PC-9 (cell line): ENCODE measurements around the gene PCNX3. TPM values are rescaled to one million over a fixed set of nuclear protein-coding genes. Genes with fewer than 3 reads are reported as not detected.

ENCODE experiments used
- BruUV-seq: library from RNA; stranded (reverse); fragments of 400-500 nt; replicated peaks from 2 replicates; lab custom pipeline; 2021; lab: Mats Ljungman, UMichigan
- CTCF ChIA-PET: fragments of 300-600 bp; sonication (Branson Sonifier 250); formaldehyde crosslinking; loops from one replicate; lab custom pipeline; 2022; ENCODE audit warnings: antibody characterized with exemption; lab: Charles Lee
- POLR2A ChIA-PET: fragments of 300-600 bp; sonication (Branson Sonifier 250); formaldehyde crosslinking; loops from one replicate; lab custom pipeline; 2022; ENCODE audit warnings: antibody characterized with exemption; ENCODE audit not compliant: unreplicated experiment; lab: Charles Lee
- DNase-seq, 2 experiments: peaks; one replicate each; pipeline versions ENCODE4 v3.0.0 to v3.0.0-alpha.2; 2015 to 2022; ENCODE audit warnings: mixed read lengths in 1 of 2
- H2AFZ ChIP-seq: fragments of 200-600 bp; sonication (generic); 2 replicates; pipeline ENCODE4 v1.8.1; 2017; ENCODE audit warnings: antibody characterized with exemption
- H3F3A ChIP-seq: fragments of 200-600 bp; sonication (generic); 2 replicates; pipeline ENCODE4 v1.8.1; 2017; ENCODE audit warnings: antibody characterized with exemption, mild to moderate bottlenecking, low read depth; ENCODE audit not compliant: insufficient read depth
- H3K27ac ChIP-seq: fragments of 200-600 bp; sonication (generic); 2 replicates; pipeline ENCODE4 v1.6.1; 2016; ENCODE audit warnings: mixed run types
- H3K27me3 ChIP-seq: fragments of 200-600 bp; sonication (generic); 2 replicates; pipeline ENCODE4 v1.6.1; 2016; ENCODE audit warnings: low read depth, mixed run types; ENCODE audit not compliant: insufficient read depth
- H3K36me3 ChIP-seq: fragments of 200-600 bp; sonication (generic); 2 replicates; pipeline ENCODE4 v1.6.1; 2016; ENCODE audit warnings: low read depth, mixed run types
- H3K4me1 ChIP-seq: fragments of 200-600 bp; sonication (generic); replicated peaks from 2 replicates; pipeline ENCODE4 v1.6.1; 2016; ENCODE audit warnings: mixed run types; ENCODE audit not compliant: insufficient read depth
- H3K4me2 ChIP-seq: fragments of 200-600 bp; sonication (generic); 2 replicates; pipeline ENCODE4 v1.6.1; 2017; ENCODE audit warnings: mixed run types
- H3K4me3 ChIP-seq: fragments of 200-600 bp; sonication (generic); 2 replicates; pipeline ENCODE4 v1.6.1; 2016; ENCODE audit warnings: mixed run types
- H3K79me2 ChIP-seq: fragments of 200-600 bp; sonication (generic); 2 replicates; pipeline ENCODE4 v1.6.1; 2017; ENCODE audit warnings: low read depth, mixed run types
- H3K9me2 ChIP-seq: fragments of 200-600 bp; sonication (generic); 2 replicates; pipeline ENCODE4 v1.8.1; 2017; ENCODE audit warnings: mild to moderate bottlenecking; ENCODE audit not compliant: insufficient read depth
- H3K9me3 ChIP-seq: fragments of 200-600 bp; sonication (generic); 2 replicates; pipeline ENCODE4 v1.8.1; 2016; ENCODE audit warnings: low read depth; ENCODE audit not compliant: insufficient read depth
- H4K20me1 ChIP-seq: fragments of 200-600 bp; sonication (generic); 2 replicates; pipeline ENCODE4 v1.8.1; 2017; ENCODE audit not compliant: insufficient read depth
- EZH2 ChIP-seq: fragments of 200-600 bp; sonication (generic); IDR thresholded peaks from 2 replicates; pipeline ENCODE4 v1.8.0; 2017; ENCODE audit warnings: antibody characterized with exemption, low read depth
- intact Hi-C: fragments of 100-400 bp; cut with micrococcal nuclease; formaldehyde crosslinking; loops from one replicate; pipeline ENCODE4 v1.10.0; 2022; ENCODE audit not compliant: unreplicated experiment
- total RNA-seq: library from RNA; stranded (reverse); gene quantifications from 2 replicates; pipeline ENCODE4 v1.2.3, GENCODE V29; 2021
- TF ChIP-seq, protein P1 (sequence below): fragments of 200-600 bp; sonication (generic); conservative IDR thresholded peaks from 2 replicates; pipeline ENCODE4 v1.6.1; 2017; ENCODE audit warnings: mixed run types, antibody characterized with exemption, mild to moderate bottlenecking, moderate library complexity

The PCNX3 gene
- total RNA-seq, 1 experiment from 2014 or later, result 76.9 TPM

DNA sequence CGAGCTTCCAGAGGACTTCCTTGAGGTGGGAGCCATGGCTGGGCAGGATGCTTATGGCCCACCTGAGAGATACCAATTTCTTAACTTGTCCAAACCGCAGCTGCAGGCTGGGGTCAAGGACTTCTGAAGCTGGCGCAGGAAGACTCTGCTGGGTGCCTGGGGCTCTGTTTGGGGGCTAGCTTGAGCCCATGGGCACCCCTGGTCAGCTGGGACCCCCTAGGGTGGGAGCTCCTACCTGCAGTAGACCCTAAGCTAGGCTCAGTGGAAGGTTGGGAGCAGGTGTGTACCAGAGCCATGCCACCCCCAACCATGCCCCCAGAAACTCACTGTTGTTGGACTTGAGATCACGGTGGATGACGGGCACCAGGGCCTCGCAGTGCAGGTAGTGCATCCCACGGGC lies 2.9 kb upstream of the PCNX3 start:
- Histone ChIP-seq H3K27ac (no peak overlapping the region), H3K4me3 (peak overlapping the region; percentile 76; the same call in 1 of the 2 replicates), H2AFZ (no peak overlapping the region), H3K4me2 (peak overlapping the region; percentile 80), H4K20me1 (peaks cover 22% of the 10 kb centered on the region), H3K9me2 (no peaks in the 10 kb centered on the region), H3K79me2 (peaks cover 61% of the 10 kb centered on the region), H3F3A (peaks cover 21% of the 10 kb centered on the region), H3K9me3 (no peaks in the 10 kb centered on the region), H3K36me3 (peaks cover 1% of the 10 kb centered on the region), H3K27me3 (no peaks in the 10 kb centered on the region), H3K4me1 (peaks cover 27% of the 10 kb centered on the region; the same call in 1 of the 2 replicates)
- intact Hi-C loops, result no loop called here
- TF ChIP-seq, protein P1, sequence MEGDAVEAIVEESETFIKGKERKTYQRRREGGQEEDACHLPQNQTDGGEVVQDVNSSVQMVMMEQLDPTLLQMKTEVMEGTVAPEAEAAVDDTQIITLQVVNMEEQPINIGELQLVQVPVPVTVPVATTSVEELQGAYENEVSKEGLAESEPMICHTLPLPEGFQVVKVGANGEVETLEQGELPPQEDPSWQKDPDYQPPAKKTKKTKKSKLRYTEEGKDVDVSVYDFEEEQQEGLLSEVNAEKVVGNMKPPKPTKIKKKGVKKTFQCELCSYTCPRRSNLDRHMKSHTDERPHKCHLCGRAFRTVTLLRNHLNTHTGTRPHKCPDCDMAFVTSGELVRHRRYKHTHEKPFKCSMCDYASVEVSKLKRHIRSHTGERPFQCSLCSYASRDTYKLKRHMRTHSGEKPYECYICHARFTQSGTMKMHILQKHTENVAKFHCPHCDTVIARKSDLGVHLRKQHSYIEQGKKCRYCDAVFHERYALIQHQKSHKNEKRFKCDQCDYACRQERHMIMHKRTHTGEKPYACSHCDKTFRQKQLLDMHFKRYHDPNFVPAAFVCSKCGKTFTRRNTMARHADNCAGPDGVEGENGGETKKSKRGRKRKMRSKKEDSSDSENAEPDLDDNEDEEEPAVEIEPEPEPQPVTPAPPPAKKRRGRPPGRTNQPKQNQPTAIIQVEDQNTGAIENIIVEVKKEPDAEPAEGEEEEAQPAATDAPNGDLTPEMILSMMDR, result no peak
- CTCF ChIA-PET, result no interaction called here
- POLR2A ChIA-PET, result interaction anchor here (0.5 to 0.6 kb wide), 2 partner anchors 29 to 103 kb away, joined by 3 to 10 read pairs; no protein-coding TSS in a partner anchor
- DNase-seq, result no peak
- BruUV-seq, result no TSS peak

DNA sequence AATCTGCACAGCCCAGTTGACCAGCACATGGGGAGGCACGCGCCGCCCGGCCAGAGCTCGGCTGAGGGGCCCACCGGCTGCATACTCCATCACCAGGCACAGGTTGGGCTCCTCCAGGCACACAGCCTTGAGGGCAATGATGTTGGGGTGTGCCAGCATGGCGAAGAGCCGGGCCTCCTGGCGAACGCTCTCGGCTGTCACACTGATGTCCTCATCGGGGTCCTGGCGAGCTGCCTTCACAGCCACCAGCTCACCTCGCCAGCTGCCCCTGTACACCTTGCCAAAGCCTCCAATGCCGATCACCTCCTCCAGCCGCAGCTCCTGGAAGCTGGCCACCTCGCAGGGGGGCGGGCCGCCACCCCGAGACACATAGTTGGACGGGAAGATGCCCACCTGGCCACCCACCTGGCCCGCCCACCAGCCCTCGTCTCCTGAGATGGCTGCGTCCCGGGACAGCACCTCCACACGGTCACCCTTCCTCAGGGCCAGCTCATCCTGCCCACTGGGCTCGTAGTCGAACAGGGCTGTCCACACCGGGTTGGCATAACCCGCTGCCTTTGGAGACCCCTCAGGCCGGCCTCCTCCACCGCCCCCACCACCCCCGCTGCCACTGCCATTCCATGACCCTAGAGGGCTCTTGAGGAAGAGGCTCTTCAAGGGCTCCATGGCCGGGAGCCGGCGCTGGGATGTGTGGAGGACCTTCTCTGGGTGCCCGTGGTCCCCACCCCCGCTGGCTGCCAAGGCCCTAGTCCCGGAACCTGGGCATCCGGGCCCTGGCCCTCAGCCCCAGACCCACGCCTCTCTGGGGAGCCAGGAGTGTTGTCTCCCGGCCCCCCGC lies 2.3 kb upstream of the PCNX3 start:
- H3K27me3 ChIP-seq, result no peaks in the 10 kb centered on the region
- H4K20me1 ChIP-seq, result peaks cover 27% of the 10 kb centered on the region
- H3K9me3 ChIP-seq, result no peaks in the 10 kb centered on the region
- BruUV-seq, result no TSS peak
- H2AFZ ChIP-seq, result peak overlapping the region; percentile 85
- no peak for DNase-seq
- peak overlapping the region; percentile 80 for H3K4me2 ChIP-seq
- peaks cover 21% of the 10 kb centered on the region for H3F3A ChIP-seq
- peaks cover 67% of the 10 kb centered on the region for H3K79me2 ChIP-seq
- intact Hi-C loops, result no loop called here
- ChIA-PET POLR2A (interaction anchor here (0.6 to 0.7 kb wide), 2 partner anchors 30 to 350 kb away, joined by 4 to 10 read pairs; no protein-coding TSS in a partner anchor), CTCF (interaction anchor here (0.6 kb wide), 1 partner anchor 88 kb away, joined by 15 read pairs; the partner anchor contains the start of gene SCYL1)
- TF ChIP-seq, protein P1, result no peak
- TF ChIP-seq EZH2, result no peak
- H3K27ac ChIP-seq, result peak overlapping the region; percentile 15; the same call in 1 of the 2 replicates
- peaks cover 7% of the 10 kb centered on the region for H3K36me3 ChIP-seq
- no peaks in the 10 kb centered on the region for H3K9me2 ChIP-seq
- H3K4me3 ChIP-seq, result peak overlapping the region; percentile 76
- H3K4me1 ChIP-seq, result peaks cover 27% of the 10 kb centered on the region; the same call in 1 of the 2 replicates

DNA sequence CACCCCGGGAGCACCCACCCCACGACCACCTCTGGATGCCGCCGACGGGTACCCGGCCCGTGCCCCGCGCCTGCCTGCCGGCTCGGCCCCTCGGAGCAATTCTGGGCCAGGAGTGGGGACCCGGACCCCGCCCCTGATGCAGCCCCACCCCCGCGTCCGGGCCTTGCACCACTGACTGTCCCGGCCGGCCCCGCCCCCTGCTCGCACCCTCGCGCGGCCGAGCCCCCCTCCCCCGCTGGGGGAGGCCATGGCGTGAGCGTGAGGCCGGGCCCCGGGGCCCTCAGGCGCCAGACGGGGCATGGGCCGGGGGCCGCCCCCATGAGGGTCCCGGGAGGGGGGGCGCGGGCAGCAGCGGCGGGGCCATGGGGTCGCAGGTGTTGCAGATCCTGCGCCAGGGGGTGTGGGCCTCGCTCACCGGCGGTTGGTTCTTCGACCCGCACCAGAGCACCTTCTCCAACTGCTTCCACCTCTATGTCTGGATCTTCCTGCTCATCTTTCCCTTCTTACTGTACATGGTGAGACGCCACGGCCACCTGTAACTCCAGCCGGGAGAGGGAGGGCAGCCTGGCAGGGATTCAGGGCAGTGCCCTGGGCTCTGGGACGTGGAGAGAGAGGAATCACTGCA lies 486 bp downstream of the PCNX3 start:
- no peak for TF ChIP-seq EZH2
- TF ChIP-seq, protein P1, result no peak
- Histone ChIP-seq H3K79me2 (peaks cover 75% of the 10 kb centered on the region), H4K20me1 (peaks cover 44% of the 10 kb centered on the region), H3K27me3 (no peaks in the 10 kb centered on the region), H3K9me2 (no peaks in the 10 kb centered on the region), H3K27ac (peak overlapping the region; percentile 64), H3K4me2 (peak overlapping the region; percentile 99), H3K36me3 (peaks cover 9% of the 10 kb centered on the region), H2AFZ (0 out of 2 replicates have a peak overlapping the region, but pooled peaks have one; percentile 45), H3K4me3 (peak overlapping the region; percentile 93), H3F3A (peaks cover 14% of the 10 kb centered on the region), H3K4me1 (peaks cover 27% of the 10 kb centered on the region; the same call in 1 of the 2 replicates), H3K9me3 (no peaks in the 10 kb centered on the region)
- intact Hi-C loops, result loop anchor here (1.0 to 5.0 kb wide), 8 partner anchors 22 to 243 kb away; partner anchors contain the start of genes CFL1, SIPA1 and ZNRD2
- POLR2A ChIA-PET, result interaction anchor here (0.5 to 1.1 kb wide), 6 partner anchors 20 to 232 kb away, joined by 3 to 15 read pairs (median 4); partner anchors contain the start of genes EHBP1L1, KCNK7 and MALAT1
- CTCF ChIA-PET, result no interaction called here
- peak in 1 of 2 experiments; percentile 52 for DNase-seq
- BruUV-seq, result no TSS peak
